Stimulated activated CD4-positive, alpha-beta T cell treated with anti-CD3 and anti-CD28 coated beads, Interleukin-12 subunit alpha, Interleukin-12 subunit beta, amount 100 ng/mL, for 24 hours (primary cell): ENCODE results near the gene PSMD8.
"Not testable (repeated sequence)": the region's sequence is repeated elsewhere in the genome, so short reads cannot be mapped to it uniquely, and the experiment has no call there.

Experiments
- DNase-seq, 2 experiments: peaks; one replicate each; pipeline ENCODE4 v3.0.0-alpha.2; 2020; ENCODE audit warnings: low read depth in 2 of 2

PSMD8 gene

DNA sequence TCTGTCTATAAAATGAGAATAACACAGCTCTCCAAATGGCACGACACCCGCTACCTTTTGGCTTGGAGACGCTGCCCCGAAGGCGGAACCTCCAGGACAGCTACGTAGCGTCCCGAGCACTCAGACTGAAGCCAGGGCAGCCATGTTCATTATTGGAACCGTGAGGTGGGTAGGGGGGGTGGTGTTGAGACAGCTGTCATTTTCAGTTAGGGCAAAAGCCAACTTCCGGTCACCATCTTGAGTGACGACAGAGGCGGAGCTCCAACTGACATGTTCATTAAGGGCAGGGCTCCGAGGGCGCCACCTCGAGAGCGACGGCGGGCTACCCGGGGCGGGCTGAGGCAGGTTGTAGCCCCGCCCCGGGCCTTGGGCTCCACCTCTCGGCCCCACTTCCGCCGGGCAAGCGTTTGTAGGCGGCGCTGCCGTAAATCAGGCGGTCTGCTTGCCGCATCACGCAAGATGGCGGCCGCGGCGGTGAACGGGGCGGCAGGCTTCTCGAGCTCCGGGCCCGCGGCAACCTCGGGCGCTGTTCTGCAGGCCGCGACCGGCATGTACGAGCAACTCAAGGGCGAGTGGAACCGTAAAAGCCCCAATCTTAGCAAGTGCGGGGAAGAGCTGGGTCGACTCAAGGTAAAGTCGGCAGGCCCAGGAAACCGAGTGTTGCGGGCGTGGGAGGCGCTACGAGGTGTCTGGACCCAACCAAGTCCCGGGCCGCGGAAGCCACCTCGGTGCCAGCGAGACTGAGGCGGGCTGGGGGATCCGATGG lies at the start of gene PSMD8:
Gene PSMD8 (plus strand): TSS at position 240 of the 766 bp plus-strand sequence. CDS start 31 bp downstream, at position 271.
- peak; percentile 95 to 97 for DNase-seq

DNA sequence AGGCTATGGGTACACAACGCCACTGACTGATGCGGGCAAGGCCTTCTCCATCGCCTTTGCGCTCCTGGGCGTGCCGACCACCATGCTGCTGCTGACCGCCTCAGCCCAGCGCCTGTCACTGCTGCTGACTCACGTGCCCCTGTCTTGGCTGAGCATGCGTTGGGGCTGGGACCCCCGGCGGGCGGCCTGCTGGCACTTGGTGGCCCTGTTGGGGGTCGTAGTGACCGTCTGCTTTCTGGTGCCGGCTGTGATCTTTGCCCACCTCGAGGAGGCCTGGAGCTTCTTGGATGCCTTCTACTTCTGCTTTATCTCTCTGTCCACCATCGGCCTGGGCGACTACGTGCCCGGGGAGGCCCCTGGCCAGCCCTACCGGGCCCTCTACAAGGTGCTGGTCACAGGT lies 47.8 kb upstream of the PSMD8 start:
- no peak for DNase-seq

DNA sequence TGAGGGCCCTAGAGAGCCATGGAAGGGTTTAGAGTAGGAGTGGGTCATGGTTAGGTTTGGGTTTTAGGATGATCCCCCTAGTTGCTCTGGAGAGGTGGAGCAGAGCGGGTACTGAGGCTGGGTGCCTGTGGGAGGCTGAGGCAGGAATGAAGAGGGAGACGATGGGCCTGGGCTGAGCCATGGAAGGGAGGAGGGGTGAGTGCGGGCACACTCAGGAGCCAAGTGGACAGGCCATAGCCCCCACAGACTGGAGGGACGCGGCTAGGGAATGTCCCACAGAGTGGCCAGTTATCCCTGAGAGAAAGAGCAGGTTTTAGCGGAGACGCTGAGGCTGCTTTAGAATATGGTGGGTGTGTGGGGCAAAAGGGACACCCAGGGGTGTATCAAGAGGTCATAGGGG lies 44.7 kb upstream of the PSMD8 start:
- DNase-seq = no peak

DNA sequence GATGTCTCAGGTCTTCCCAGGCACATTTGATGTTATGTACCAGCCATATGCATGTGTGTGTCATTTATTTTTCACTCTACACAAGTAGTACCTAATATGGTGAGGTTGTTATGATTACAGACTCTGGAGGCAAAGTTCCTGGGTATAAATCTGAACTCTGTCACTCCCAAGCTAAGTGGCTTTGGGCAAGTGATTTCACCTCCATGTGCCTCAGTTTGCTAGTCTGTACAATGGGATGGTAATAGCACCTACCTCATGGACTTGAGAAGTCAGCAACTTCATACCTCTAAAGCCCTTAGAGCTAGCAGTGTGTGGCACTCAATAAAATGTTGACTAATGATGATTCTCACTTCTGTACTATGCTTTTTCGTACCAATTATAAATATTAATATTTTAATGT lies 42.6 kb upstream of the PSMD8 start:
- DNase-seq = no peak

DNA sequence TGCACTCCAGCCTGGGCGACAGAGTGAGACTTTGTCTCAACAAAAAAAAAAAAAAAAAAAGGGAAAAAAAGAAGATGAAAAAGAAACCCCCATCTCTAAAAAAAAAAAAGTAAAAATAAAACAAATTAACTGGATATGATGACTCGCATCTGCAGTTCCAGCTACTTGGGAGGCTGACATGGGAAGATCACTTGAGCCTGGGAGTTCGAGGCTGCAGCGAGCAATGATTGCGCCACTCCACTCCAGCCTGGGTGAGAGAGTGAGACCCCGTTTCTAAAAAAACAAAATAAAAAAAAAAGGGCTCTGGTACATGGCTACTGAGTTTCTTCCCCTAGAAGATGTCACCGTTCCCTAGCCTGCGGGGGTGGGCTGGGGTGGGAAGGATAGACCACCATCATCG lies 41.1 kb upstream of the PSMD8 start:
- no peak for DNase-seq

DNA sequence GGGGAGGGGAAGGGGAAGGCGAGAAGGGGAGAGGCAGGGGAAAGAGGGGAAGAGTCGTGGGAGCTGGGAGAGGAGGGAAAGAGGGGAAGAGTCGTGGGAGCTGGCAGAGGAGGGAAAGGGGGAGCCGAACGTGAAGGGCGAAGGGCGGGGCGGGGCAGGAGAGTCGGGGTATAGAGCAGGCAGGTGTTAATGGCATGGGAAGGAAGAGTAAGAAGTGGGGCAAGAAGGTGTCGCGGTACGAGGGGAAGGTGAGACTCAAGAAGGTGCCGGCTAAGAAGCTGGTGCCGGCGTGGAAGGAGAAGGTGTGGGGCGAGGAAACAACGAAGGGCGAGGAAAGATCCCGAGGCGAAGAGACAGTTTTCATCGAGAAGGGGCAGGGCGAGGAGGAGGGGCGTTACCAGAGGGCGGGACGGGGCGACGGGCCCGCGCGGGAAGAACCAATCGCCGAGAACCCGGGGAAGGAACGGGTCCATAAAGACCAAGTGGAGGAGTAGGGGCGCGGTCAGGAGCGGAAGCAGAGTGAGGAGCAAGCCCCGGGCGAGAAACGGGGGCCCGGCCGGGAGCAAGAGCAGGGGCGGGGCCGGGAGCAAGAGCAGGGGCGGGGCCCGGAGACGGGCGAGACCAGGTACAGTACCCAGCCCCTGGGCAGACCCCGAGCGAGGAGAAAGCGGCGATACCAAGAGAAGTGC lies 38.3 kb upstream of the PSMD8 start:
- peak; percentile 90 to 96 for DNase-seq

DNA sequence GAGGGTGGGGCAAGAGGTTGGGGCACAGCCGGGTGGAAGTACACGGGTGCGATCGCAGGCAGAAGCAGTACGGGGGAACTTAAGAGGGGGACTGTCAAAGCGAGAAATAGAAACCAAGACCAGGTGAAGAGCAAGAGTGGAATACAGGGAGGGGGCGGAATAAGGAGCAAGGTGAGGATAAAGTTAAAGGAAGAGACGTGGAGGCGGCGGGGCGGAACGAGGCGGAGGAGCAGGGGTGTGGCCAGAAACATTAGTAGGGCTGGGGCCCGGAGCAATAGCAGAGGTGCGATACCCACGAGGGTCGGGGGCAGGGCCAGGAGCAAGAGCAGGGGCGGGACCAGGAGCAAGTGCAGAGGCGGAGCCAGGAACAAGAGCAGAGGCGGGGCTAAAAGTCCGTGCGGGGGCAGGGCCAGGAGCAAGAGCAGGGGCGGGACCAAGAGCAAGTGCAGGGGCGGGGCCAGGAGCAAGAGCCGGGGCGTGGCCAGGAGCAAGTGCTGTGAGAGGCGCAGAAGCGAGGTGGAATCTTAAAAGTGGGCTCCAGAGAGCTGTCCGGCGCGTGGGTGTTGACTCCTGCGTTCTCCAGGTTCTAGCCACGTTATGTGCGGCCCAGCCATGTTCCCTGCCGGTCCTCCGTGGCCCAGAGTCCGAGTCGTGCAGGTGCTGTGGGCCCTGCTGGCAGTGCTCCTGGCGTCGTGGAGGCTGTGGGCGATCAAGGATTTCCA lies 37.6 kb upstream of the PSMD8 start:
- peak; percentile 94 to 97 for DNase-seq

DNA sequence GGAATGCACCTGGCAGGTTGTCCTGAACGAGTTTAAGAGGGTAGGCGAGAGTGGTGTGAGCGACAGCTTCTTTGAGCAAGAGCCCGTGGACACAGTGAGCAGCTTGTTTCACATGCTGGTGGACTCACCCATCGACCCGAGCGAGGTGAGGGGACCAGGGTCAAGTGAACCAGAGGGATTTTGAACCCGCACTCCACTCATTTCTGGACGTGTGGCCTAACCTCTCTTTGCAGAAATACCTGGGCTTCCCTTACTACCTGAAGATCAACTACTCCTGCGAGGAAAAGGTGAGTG lies 37.1 kb upstream of the PSMD8 start:
- no peak for DNase-seq

DNA sequence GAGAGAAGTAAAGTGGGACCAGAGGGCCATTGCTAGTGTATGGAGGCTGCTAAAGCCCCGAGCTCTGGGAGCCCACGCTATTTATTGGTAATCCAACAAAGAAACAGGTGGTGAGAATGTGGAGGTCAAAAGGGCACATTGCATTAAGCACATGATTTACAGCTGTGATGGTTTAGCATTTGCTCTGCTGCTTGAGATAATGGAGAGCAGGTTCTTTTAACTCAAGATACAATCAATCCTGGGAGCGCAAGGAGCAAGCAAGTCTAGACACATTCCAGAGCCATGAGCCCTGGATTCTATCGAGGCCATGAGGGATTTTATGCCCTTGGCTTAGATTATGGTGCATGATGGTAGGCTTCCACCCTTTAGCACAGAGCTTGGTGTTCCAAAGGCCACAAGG lies 35.4 kb upstream of the PSMD8 start:
- DNase-seq = not testable (repeated sequence)

DNA sequence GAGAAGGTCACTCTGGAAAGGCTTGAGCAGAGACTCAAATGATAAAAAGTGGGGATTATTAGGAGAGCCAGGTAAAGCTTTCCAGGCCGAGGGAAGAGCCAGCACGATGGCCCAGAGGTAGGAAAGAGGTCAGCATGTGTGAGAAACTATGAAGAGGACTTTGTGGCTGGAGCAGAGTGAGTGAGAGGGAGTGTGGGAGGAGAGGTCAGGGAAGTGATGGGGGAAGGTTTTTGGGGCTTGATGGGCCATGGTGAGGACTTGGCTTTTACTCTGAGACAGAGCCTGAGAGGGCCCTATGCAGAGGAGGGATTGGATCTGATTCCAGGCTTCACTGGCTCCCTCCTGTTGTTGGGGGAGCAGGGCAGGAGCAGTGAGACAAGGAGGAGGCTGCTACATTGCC lies 33.4 kb upstream of the PSMD8 start:
- DNase-seq = no peak

DNA sequence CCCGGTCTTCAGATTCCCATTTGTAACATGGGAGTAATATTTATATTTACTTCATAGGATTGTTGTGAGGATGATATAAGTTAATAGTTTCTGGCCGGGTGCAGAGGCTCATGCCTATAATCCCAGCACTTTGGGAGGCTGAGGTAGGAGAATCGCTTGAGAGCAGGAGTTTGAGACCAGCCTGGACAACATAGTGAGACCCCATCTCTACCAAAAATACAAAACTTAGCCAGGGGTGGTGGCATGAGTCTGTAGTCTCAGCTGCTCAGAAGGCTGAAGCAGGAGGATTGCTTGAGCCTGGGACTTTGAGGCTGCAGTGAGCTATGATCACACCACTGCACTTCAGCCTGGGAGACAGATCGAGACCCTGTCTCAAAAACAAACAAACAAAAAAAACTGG lies 27.5 kb upstream of the PSMD8 start:
- DNase-seq = no peak

DNA sequence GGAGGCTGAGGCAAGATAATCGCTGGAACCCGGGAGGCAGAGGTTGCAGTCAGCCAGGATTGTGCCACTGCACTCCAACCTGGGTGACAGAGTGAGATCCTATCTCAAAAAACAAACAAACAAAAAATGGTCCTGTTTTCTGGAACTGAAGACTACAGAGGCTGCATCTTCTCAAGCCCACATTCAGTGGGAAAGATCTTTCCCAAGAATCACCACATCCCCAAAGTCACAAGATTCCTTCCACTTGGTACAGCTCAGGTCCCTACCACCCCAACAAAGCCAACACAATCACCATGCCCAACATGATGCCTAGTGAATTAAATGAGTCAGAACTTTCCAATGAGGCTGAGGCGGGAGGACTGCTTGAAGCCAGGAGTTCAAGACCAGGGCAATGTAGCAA lies 23.5 kb upstream of the PSMD8 start:
- no peak for DNase-seq

DNA sequence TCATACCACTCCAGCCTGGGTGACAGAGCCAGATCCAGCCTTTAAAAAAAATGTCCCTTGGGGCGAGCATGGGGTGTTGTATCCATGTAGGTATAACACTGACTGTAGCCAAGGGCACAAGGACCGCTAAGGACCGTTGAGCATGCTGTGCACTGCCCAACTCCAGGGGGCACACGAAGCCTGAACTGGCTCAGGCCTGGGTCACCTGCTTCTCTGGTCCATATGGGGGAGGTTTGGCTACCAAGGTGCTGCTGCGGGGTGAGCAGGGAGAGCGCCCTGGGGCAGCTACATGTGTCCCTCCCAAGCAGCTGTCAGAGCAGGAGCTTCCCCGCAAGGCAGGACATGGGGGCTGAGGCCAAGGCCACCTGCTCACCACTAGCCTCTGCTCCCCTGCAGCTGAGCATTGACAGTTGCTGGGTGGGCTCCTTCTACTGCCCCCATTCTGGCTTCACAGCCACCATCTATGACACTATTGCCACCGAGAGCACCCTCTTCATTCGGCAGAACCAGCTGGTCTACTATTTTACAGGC lies 22.4 kb upstream of the PSMD8 start:
- no peak for DNase-seq

DNA sequence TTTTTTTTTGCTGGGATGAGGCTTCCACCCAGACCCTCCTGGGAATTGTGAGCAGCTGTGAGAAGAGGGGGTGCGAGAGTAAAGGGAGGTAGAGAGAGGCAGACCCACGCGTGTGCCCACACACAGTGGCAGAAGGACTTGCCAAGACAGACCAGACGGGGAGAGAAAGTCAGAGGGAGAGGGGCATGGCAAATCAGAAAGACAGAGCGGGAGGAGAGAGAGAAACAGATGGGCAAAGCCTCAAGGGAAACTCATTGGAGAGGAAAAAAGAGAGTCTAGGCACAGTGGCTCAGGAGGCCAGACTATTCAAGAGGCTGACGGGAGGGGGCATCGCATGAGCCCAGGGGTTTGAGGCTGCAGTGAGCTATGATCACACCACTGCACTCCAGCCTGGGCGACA lies 21.8 kb upstream of the PSMD8 start:
- DNase-seq = no peak

DNA sequence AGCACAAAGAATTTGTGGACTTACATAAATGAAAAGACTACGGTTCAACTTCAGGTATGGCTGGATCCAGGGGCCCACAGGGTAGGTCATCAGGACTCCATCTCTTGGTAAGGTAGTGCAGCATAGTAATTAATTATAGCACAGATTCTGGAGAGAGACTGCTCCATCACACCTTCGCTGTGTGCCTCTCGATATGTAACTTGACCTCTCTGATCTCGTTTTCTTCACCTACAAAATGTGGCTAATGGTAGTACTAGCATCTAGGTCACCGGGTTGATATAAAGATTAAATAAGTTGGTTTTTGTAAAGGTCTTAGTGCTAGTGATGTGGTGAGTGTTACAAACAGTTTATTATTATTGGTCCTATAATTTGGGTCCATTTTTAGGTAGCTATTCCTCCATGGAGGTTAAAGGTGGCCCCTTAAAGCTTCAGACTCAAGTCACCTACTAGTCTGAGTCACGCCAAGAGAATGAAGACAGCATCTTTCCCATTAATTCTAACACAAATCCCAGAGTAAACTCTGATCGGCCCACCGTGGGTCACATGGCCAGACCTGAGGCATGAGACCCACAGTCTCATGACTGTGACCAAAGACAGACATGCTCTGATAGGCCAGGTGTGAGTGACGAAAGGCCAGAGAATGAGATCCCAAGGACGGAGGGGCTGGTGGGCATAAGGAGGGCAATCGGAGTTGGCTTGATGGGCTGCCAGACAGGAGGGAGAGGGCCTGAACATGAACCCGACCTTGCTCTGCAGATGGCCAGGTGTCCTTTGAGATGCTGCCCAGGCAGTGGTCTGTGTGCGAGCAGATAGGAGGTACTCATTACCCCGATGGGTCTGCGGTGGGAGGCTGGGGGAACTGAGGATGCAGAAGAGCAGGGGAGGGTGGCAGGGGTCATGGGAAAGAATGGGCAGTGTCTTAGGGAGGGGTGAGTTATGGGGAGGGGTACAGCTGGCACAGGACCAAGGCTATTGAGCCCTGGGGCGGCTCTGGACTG lies 18.3 kb upstream of the PSMD8 start:
- DNase-seq = no peak

DNA sequence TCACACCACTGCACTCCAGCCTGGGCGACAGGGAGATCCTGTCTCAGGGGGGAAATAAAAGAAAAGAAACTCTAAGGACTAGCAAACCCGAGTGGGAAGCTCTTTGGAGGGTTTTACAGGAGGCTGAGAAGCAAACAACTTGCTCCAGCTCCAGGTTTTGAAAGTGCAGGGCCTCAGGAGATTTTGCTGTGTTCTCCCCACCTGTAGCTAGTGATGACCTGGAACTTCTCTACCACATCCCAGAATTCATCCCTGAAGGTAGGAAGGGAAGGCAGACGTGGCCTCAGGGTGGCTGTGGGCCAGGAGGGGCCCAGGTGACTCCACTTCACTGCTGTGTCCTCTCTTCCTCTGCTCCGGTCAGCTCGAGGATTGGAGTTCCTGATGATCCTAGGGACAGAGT lies 16.3 kb upstream of the PSMD8 start:
- DNase-seq = no peak

DNA sequence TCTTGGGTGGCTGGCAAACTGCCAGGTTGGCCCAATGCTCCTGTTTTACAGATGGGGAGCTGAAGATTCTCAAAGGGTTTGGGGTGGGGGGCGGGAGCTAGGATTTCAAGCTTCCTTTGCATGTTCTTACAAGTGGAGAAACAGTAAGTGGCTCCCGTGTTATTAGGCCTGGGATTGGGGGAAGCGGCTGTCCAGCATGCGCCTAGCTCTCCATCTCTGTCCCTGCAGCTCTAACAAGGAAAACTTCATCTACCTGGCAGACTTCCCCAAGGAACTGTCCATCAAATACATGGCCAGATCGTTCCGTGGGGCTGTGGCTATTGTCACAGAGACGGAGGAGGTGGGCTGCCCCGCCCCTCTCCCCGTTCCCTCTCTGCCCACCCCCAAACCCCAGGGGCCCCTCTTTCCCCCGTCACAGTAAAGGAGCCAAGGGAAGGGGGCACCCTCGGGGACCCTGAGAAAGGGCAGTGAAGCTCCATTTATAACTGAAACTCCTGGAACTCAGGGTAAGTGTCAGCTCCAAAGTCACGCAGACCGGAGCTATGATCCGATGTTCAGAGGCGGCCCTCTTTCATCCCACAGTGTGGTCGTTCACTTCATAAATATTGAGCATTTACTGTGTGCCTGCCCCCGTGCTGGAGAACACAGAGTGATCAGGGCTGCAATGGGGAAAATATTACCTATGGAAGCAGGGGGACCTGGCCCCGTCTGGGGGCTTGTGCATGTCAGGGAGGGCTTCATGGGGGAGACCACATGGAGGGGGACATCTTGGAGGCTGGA lies 14.9 kb upstream of the PSMD8 start:
- DNase-seq = no peak

DNA sequence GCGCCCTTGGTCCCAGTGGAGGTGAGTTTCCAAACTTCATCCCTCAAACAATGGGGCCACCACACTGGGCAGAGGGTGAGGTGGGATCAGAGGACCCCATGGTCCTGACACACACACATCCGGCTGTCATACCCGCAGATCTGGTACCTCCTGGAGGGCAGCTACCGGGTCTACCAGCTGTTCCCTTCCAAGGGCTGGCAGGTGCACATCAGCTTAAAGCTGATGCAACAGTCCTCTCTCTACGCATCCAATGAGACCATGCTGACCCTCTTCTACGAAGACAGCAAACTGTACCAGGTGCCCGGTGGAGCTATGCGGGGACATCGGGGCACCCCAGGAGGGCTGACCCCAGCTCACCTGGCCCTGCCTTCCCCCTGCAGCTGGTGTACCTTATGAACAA lies 14.0 kb upstream of the PSMD8 start:
- no peak for DNase-seq

DNA sequence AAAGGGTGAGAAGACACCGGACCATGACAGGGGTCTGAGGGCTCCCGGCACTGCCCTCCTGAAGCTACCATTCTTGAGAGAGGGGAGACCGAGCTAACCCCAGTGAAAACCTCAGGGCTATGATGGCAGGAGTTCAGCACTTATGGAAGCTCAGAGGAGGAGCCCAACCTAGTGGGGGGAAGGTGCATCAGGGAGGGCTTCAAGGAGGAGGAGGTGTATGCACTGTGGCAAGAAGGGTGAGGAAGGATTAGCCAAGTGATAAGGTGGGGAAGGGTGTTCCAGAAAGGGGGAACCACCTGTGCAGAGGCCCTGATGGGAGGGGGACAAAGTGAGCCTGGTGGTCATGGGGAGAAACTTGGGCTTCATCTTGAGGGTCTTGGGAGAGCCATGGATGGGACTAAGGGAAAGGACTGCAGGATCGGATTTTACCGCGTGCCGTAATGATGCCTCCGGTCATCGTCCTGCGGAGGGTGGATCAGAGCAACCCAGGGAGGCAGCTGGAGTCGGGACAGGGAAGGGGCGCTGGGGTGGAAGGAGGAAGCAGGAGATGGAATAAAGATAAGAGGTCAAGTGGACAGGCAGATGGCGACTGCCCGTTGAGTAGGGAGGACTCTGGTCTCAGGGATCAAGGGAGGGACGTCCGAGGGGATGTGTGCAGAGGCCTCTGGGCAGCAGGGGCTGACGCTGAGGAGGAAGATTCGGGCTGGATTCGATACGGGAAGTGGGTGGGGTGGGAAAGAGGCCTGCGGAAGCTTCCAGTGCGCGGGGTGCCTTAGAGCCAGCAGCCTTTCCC lies 13.3 kb upstream of the PSMD8 start:
- DNase-seq = no peak

DNA sequence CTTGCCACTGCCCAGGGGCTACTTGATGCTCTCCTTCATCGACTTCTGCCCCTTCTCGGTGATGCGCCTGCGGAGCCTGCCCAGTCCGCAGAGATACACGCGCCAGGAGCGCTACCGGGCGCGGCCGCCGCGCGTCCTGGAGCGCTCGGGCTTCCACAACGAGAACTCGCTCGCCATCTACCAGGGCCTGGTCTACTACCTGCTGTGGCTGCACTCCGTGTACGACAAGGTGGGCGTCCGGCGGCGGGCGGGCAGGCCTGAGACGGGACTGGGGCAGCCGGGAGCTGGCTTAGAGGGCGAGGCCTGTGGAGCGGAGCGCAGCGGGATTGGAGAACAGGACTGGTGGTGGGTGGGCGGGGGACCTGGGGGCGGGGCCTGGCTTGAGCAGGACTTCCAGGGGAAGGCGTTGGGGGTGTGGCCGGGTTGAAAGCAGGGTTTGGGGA lies 12.7 kb upstream of the PSMD8 start:
- DNase-seq = peak; percentile 26 to 73
